ENCODE data around the gene PSMB10.

Gene PSMB10

GRCh38 chr16:67951485-67951884 is 14.8 kb upstream of the PSMB10 start:
- H3K4me3 ChIP-seq (ENCODE audit: low read depth, low read length) = no peak overlapping the region

GRCh38 chr16:67950335-67950843 is 13.7 kb upstream of the PSMB10 start:
- TF ChIP-seq CTCF (IDR thresholded peaks at IDR 0.05; ENCODE audit: borderline replicate concordance, insufficient read depth, low read depth, low read length) = no peak
- no peak overlapping the region for H3K4me3 ChIP-seq (ENCODE audit: low read depth, low read length)

More at GRCh38 chr16:67951485-67951884, 14.8 kb upstream of the PSMB10 start:
- no peak for TF ChIP-seq CTCF (IDR thresholded peaks at IDR 0.05; ENCODE audit: borderline replicate concordance, insufficient read depth, low read depth, low read length)

GRCh38 chr16:67949645-67950044 is 13.0 kb upstream of the PSMB10 start:
- TF ChIP-seq CTCF (IDR thresholded peaks at IDR 0.05; ENCODE audit: borderline replicate concordance, insufficient read depth, low read depth, low read length) = no peak
- no peak overlapping the region for H3K4me3 ChIP-seq (ENCODE audit: low read depth, low read length)

- no peak overlapping the region for H3K4me3 ChIP-seq (ENCODE audit: low read depth, low read length)
- no peak for TF ChIP-seq CTCF (IDR thresholded peaks at IDR 0.05; ENCODE audit: borderline replicate concordance, insufficient read depth, low read depth, low read length)
These were observed 11.4 kb upstream of the PSMB10 start for GRCh38 chr16:67948015-67948414.

GRCh38 chr16:67946966-67947558 is 10.4 kb upstream of the PSMB10 start:
- no peak for TF ChIP-seq CTCF (IDR thresholded peaks at IDR 0.05; ENCODE audit: borderline replicate concordance, insufficient read depth, low read depth, low read length)
- H3K4me3 ChIP-seq (ENCODE audit: low read depth, low read length) = no peak overlapping the region

- TF ChIP-seq CTCF (IDR thresholded peaks at IDR 0.05; ENCODE audit: borderline replicate concordance, insufficient read depth, low read depth, low read length) = no peak
- H3K4me3 ChIP-seq (ENCODE audit: low read depth, low read length) = no peak overlapping the region
These were observed 9.5 kb upstream of the PSMB10 start for GRCh38 chr16:67946128-67946569.

GRCh38 chr16:67945392-67945933 is 8.8 kb upstream of the PSMB10 start:
- no peak overlapping the region for H3K4me3 ChIP-seq (ENCODE audit: low read depth, low read length)
- TF ChIP-seq CTCF (IDR thresholded peaks at IDR 0.05; ENCODE audit: borderline replicate concordance, insufficient read depth, low read depth, low read length) = no peak

All from GM12875 (cell line).